GM19452 (cell line): ENCODE data around the gene SFXN3.
"Not testable (repeated sequence)": the region's sequence is repeated elsewhere in the genome, so short reads cannot be mapped to it uniquely, and the experiment has no call there.

Experiments used
- ATAC-seq: cut with Tn5 transposase; IDR thresholded peaks from one replicate; pipeline ENCODE4 v1.9.1; 2021; ENCODE audit not compliant: unreplicated experiment

Gene SFXN3

GRCh38 chr10:101034404-101034803 is 3.4 kb downstream of the SFXN3 start:
- not testable (repeated sequence) for ATAC-seq

- ATAC-seq, result no peak
Measured at GRCh38 chr10:101035314-101035713, 4.3 kb downstream of the SFXN3 start.

GRCh38 chr10:101035916-101036702 is 5.1 kb downstream of the SFXN3 start:
- no peak for ATAC-seq

GRCh38 chr10:101036726-101037125 is 5.7 kb downstream of the SFXN3 start:
- no peak for ATAC-seq

- no peak for ATAC-seq
Measured at GRCh38 chr10:101038484-101038883, 7.5 kb downstream of the SFXN3 start.

GRCh38 chr10:101040061-101040460 is 9.0 kb downstream of the SFXN3 start:
- no peak for ATAC-seq

GRCh38 chr10:101040851-101041250 is 9.8 kb downstream of the SFXN3 start:
- no peak for ATAC-seq

- peak; percentile 63 for ATAC-seq
Measured at GRCh38 chr10:101041252-101041761, 10.3 kb downstream of the SFXN3 start.

- ATAC-seq, result no peak
Measured at GRCh38 chr10:101042118-101042517, 11.1 kb downstream of the SFXN3 start.

- ATAC-seq, result peak; percentile 91
Measured at GRCh38 chr10:101042667-101043362, 11.8 kb downstream of the SFXN3 start.

GRCh38 chr10:101043363-101043707 is 12.3 kb downstream of the SFXN3 start:
- ATAC-seq, result no peak

- ATAC-seq, result no peak
Measured at GRCh38 chr10:101044117-101044516, 13.1 kb downstream of the SFXN3 start.

- no peak for ATAC-seq
Measured at GRCh38 chr10:101046332-101047238, 15.6 kb downstream of the SFXN3 start.

GRCh38 chr10:101047268-101047667 is 16.2 kb downstream of the SFXN3 start:
- ATAC-seq, result no peak

GRCh38 chr10:101047961-101048892 is 17.2 kb downstream of the SFXN3 start:
- ATAC-seq, result no peak

- ATAC-seq, result no peak
Measured at GRCh38 chr10:101050208-101051069, 19.4 kb downstream of the SFXN3 start.

GRCh38 chr10:101052285-101052684 is 21.3 kb downstream of the SFXN3 start:
- no peak for ATAC-seq

GRCh38 chr10:101053516-101053915 is 22.5 kb downstream of the SFXN3 start:
- ATAC-seq, result no peak

- no peak for ATAC-seq
Measured at GRCh38 chr10:101054351-101054750, 23.3 kb downstream of the SFXN3 start.
